Measurements from ENCODE around the gene KRTAP12-2.

- TF ChIP-seq MAX (IDR thresholded peaks at IDR 0.05; ENCODE audit: insufficient read depth, insufficient read length): no peak
- no peak for TF ChIP-seq CTCF (IDR thresholded peaks at IDR 0.05; ENCODE audit: extremely low read depth in 1 of 2, insufficient read depth in 1 of 2, low read depth in 1 of 2, low read length in 2 of 2)
- TF ChIP-seq POLR2AphosphoS5 (IDR thresholded peaks at IDR 0.05; ENCODE audit: insufficient read depth, low read depth, low read length): no peak
- TF ChIP-seq POLR2A (IDR thresholded peaks at IDR 0.05; ENCODE audit: low read depth, low read length): no peak
- TF ChIP-seq EZH2 (IDR thresholded peaks at IDR 0.05; ENCODE audit: borderline replicate concordance, low read depth, low read length, severe bottlenecking): no peak
- no peak for TF ChIP-seq GATA2 (IDR thresholded peaks at IDR 0.05; ENCODE audit: insufficient read depth, insufficient read length, low read depth, low read length)
- TF ChIP-seq MYC (IDR thresholded peaks at IDR 0.05; ENCODE audit: low read depth, low read length): no peak
Measured at GRCh38 chr21:44619886-44620285, 46.8 kb downstream of the KRTAP12-2 start.

All from endothelial cell of umbilical vein (primary cell).